NCI-H345 treated with DMSO at 0.1 percent for 48 hours (cell line): ENCODE results near the gene ADGRD1.
"Not testable (repeated sequence)": the region's sequence is repeated elsewhere in the genome, so short reads cannot be mapped to it uniquely, and the experiment has no call there.

Experiments used
- DNase-seq: peaks from one replicate; lab custom pipeline; 2025; ENCODE audit not compliant: unreplicated experiment; lab: John Stamatoyannopoulos, UW

ADGRD1 gene

DNA sequence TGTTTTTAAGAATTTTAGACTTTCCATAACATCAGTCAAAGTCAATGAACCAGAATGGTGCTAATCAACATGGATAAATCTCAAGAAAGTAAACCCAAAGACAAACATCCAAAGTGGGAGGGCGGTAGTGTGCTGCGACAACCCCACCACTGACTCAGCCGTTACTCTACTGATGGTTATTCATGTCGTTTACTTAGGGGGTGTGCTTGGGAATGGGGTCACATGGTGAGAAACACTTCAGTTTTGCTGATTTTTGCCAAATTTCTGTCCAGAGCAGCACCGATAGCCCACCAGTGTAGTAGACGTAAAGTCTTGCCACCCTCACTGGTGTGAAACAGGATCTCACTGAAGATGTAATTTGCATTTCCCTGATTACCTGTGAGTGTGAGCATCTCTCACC, 99.9 kb downstream of the ADGRD1 start:
- DNase-seq, result no peak

DNA sequence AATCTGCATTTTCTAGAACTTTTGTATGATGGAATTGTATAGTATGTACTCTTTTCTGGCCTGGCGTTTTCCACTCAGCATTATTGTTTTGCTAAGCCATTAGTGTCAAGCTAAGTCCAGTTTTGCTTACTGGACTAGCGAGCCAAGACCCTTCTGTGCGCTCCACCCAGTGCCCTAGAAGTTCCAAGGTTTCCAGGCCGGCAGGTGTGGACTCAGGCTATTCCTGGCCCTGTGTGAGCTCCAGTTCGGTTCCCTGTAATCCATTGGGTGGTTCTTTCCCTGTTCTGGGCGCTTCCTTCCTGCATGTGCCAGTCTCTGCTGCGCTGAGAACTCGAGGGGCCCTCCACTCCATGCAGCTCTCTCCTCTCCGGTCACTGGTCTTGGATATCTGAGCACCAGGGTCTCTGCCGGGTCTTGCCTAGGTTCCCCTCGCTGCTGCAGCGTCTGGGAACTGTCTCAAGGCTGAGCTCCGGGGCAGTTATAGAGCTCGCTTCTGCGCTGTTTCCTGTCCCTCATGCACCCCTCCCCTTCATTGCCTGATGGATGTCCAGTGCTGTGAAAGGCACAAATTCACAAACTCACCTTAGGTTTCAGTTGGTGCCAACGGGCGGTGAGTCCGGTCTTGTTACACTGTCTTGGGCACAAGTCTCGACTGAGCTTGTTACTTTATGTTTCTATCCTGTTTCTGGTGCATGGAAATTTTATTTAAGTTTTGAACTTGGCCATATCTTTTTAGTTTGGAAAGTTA, 100.8 kb downstream of the ADGRD1 start:
- no peak for DNase-seq

DNA sequence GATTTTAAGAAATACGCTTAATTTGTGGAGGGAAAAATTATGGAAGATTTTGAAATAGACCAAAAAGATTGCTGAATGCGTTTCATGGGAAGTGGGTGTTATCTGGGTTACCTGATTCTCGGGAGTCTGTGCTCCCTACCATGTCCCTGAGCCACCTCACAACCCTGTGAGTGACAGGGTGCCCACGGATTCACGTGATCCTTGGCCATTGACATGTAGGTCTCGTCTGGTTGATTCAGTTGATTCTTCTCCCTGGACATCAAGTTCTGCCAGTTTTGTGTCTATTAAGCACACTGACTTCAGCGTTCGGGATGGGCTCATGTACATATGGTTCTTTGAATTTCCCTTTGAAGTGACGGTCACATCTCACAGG, 101.4 kb downstream of the ADGRD1 start:
- no peak for DNase-seq

DNA sequence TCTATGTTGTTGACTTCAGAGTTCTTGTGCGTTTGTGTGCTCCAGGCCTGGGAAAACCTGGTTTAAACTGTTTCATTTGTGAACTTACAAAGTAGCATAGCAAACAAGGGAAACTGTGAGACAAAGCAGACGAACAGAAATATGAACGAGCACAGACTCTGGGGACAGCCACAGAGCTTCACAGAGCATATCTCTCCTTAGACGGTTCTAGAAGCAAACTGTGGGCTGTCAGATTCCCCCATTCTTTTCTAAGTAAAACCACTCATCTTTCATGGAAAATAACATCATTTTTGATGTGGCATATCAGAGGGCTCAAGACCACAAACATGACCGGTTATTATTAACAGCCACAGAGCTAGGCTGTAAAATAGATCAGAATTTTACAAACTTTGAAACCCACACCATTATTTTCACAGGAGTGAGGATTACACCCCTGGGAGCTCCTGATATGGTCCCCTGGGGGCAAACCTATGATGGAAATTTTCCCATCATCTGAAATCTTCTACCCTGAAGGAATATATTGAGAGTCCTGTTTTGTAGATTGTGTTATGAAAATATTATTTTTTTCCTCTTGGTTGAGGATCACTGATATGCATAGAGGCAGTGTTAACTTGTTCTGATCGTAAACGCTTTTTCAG, 102.0 kb downstream of the ADGRD1 start:
- DNase-seq, result no peak

DNA sequence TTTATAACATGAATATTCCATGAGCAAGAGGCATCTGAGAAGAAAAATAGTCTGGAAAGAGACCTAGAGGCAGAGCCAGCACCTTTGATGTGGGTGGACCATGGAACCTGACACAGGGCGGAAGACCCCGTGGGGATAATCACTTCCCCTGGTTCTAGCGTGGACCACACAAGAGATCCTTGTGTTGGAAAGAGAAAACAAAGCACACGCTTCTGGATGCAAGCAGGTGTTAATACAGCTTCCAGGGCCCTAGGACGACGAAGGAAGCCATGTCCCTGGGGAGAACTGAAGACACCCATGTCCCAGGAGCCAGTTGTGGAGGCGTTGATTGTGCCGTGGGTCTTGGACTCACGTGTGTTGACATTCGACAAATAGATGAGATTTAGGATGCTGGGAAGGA, 102.9 kb downstream of the ADGRD1 start:
- DNase-seq, result no peak

DNA sequence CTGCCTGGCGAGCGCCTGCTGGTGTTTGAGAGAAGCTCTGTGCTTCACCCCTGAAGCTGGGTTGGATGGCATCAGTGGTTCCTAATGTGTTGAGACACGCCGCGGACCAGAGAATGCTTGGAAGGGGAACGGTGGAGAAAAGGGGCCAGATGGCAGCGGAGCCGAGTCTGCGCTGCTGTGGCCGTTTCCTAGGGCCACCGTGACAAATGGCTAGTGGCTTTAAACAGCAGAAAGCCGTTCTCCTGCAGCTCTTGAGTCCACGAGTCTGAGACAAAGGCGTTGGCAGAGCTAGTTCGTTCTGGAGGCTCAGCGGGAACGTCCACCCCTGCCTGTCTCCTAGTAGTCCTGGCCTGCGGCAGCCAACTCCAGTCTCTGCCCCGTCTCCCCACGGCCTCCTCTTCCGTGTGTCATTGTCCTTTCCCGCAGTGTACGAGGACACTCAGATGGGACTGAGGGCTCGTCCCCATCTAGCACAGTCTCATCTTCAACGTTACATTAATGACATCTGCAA, 103.6 kb downstream of the ADGRD1 start:
- no peak for DNase-seq

DNA sequence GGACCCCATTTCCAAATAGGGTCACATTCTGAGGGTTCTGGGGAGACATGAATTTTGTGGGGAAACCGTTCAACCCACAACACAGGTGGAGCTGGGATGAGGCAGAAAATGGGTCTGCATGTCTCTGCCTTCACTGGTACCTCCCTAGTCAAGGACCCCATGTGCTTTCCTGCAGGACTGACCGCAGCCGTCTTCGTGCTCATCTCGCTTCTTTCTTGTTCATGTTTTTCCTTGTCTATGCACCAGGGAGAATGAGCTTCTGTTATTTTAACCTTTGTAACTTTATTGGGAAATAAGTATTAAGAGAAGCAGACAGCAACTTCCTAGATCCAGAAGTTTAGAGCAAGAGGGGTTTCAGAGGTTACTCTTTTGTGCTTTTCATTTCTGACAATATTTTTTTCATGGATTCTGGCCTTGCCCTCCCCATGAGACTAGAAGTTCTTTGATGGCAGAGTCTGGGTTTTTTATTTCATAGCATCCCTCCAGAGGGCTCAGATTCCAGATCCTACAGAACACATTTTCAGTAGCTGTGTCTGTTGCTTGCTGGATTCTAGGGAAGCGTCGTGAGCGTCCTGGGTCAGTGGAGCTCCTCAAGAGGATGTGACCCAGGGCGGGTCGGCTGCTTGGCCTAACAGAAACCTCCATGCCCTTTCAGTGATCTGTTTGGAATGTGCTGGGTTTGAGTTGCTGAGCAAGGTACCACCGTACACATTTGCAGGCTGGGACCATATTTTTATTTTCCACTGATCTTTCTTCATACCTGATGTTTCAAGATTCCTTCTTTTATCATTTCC, 104.2 kb downstream of the ADGRD1 start:
- no peak for DNase-seq

DNA sequence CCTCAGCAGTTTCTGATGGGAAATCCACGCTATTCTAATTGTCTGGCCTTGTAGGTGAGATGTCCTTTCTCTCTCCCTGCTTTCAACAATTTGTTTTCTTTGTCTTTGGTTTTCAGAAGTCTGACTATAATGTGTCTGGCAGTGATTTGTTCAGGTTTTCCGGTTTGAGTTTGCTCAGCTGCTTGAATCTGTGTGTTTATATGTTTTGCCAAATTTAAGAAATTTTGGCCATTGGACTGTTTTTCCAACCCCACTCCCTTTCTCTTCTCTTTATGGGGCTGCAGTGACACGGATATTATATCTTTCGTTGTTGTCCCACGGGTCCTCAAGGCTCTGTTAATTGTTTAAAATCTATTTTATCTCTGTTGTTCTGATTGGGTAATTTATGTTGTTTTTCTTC, 105.0 kb downstream of the ADGRD1 start:
- DNase-seq, result no peak

DNA sequence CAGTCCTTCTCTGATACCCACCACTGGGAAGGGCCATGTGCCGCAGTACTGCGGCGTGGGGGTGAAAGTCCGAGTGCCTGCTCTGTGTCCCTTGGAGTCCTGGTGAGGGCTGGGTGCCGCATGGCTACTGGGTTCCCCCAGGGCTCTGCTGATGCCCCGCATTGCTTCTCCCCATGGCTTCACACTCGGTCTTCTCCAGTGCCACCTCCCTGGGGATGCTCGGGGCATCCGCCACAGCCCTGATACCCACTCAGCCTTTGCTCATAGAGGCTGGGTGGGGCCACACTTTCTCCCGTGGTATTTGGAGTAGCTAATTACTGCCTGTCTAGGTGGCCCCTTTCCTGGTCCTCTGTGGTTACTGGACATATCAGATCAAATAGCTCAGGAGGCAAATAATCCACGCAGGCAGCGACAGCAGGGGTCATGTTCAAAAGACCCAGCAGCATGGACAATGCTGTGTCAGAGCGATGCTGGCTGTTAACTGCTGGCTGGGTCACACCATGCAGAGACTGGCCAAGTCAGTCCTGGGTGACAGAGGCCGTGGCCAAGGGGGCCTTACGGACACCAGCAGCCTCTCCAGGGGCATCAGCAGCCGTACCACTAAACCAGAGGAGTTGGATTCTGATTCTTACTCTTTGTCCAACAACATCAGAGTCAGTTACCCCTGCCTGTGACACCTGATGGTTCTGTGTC, 106.5 kb downstream of the ADGRD1 start:
- no peak for DNase-seq

DNA sequence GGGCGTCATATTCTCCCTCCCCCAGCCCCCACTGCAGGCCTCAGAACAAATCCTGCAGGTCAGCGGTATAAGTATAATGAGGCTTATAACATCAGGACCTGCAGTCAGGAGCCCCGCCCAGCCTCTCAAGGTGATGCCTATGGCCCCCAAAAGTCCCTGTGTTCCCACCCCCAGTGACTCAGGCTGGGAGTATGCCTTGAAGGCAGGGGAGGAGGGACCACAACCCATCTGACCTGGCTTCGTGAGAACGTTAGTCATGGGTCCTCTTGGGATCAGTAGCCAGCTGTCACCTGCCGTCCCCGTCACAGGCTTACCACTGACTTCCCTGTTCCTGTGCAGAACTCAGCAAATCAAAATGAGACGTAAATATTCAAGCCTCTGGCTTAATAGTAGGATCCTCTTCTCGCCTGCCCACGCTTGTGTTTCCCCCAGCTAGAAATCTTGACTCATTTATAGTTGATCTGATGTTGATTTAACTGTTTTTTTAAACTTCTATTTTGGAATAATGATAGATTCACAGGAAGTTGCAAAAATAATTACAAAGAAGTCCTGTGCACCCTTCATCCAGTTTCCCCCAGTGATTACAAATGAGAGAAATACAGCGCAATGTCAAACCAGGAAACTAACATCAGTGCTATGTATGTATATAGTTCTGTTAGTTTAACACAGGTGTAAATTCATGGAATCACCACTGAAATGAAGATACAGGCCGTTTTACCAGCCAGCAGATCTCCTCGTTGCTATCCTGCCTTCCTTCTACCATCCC, 107.5 kb downstream of the ADGRD1 start:
- DNase-seq, result no peak

DNA sequence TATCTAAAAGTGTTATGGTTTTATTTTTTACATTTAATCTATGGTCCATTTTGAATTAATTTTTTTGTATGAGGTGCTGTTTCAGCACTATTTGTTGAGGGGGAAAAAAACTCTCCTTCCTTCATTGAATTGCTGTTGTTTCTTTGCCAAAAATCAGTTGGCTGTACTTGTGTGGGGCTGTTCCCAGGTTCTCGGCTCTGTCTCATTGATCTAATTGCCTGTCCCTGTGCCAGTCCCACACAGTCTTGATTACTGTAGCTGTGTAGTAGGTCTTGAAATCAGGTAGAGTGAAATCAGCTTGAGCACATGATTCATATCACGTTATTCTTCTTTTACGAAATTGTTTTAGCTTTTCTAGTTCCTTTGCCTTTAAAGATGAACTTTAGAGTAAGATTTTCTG, 109.7 kb downstream of the ADGRD1 start:
- no peak for DNase-seq

DNA sequence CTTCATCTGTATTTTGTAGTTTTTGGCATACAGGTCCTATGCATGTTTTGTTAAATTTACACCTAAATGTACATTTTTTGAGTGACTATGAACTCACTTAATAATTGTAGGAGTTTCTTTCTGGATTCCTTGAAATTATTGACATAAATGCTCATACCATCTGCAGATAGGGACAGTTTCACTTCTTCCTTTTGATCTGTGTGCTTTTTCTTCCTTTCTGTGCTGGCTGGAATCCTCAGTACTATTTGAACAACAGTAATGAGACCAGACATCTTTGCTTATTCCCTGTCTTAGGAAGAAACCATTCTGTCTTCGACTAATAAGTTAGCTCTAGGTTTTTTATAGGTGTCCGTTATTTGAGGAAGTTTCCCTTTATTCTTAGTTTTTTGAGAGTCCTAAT, 110.3 kb downstream of the ADGRD1 start:
- DNase-seq, result no peak

DNA sequence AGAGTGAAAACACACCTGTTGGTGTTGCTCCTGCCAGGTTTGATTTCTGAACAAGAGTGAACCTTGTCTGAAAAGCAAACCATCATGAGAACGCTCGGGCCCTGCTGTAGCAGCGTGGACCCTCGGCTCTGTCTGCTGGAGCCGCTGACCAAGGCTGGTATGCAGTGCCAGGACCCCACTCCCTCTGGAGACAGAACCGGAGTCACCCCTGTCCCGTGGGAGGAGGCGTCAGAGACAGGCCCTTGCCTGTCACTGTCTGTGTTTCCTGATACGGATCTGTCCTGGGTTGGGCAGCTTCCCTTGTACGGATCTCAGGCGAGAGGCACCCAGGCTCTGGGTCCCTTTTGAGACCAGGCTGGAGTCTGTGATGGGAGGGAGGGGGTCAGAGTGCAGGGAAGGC, 111.6 kb downstream of the ADGRD1 start:
- DNase-seq, result no peak

DNA sequence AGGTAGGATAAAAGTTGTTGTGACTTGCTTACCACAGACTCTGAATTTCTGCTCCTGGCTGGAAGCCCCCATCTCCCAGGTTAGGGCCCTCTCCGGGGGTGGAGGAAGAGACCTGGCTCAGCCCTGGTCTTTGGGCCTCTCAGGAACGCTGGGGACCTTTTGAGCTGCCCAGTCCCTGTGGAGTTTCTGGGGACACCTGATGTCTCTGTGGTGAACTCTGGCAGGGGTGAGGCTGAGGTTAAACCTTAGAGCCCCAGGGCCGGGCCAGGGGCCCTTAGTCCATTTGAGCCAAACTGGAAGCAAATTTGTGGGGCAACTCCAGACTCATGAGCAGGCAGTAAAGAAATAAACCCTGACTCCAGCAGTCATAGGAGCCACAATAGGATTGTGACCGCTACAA, 112.1 kb downstream of the ADGRD1 start:
- no peak for DNase-seq

DNA sequence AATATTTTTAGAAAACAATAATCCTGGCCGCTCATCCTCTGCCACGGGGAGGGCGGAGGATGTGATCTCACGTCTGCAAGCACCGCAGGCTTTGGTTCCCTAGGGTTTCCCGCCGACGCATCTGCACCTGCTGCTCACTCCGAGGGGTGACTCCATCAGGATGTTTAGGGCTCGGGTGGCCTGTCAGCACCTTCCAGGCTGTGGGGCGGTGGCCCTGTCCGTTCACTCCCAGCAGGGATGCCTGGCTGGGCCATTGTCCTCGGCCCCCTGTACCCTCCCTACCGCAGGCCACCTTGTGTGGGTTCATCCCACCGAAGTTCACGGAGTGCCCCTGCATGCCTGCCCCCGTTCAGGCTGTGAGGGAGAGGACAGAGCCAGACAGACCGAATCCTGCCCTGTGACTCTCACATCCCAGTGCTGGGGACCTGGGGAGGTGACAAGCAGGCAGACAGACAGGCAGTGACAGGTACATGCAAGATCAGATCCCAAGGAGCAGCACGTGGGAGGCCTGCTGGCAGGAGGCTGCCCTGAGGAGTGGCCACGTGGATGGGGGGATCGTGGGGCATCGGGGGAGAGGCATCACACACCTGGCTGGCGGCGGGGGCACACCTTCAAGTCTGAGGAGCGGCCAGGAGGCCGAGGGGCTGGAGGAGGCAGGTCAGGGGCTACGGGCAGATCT, 112.6 kb downstream of the ADGRD1 start:
- no peak for DNase-seq

DNA sequence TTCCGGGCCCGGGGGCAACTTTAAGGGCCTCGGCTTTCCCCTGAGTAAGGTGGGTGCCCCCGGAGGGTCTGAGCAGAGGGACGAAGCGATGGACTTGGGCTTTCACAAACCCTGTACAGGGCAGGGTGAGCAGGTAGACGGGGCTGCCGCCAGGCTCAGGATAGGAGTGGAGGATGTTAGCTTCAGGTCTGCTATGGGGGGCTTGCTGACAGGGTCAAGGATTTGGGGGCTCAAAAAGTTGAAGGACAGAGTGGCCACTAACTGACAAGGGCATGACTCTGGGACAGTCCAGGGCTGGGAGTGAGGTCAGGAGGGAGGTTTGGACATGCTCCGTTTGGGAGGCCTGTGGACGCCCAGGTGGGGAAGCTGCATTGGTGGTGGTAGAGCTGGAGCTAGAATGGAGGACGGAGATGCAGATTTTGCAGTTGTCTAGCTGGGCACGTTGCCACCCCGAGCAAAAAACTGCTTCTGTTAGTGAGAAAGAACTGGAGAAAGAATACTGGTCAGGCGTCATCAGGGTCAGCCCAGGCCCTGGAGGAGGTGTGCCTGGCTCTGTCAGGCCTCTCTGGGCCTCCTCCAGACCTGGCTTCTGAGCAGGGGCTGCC, 113.3 kb downstream of the ADGRD1 start:
- no peak for DNase-seq

DNA sequence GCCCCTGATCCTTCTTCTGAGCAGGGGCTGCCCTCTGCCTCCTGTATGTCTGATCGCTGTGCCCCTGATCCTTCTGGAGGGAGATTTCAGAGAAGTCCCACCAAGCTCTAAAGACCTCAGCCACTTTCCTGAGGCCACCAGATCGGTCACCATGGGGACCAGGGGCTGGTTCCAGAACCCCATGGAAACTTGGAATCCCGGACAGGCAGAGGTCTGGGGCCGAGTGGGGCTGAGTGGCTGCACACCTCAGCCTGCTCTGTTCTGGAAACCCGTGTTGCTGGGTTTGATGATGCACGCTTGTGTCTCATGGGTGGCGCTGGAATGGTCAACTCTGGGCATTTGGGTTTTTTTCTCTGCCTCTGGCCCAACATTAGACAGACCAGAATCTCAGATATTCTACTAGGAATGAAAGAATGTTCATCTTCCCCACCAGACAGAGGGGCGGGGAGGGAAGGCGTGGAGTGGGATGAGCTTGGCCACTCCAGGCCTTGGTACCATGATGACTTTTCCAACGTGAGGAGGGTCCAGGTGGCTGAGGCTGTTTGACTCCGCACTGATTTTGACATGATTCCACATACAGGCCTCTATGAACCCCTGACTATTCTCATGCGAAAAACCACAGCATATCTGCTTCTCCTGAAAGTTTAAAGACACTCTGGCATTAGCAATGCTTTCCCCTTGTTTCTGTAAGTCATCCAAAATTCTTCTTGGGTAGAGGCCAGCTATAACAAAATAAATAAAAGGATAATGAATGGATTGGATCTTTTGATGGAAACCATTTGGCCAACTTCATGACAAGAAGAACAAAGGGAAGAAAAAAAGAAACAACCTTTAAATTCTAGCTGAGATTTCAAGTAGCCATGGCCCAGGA, 114.5 kb downstream of the ADGRD1 start:
- no peak for DNase-seq

DNA sequence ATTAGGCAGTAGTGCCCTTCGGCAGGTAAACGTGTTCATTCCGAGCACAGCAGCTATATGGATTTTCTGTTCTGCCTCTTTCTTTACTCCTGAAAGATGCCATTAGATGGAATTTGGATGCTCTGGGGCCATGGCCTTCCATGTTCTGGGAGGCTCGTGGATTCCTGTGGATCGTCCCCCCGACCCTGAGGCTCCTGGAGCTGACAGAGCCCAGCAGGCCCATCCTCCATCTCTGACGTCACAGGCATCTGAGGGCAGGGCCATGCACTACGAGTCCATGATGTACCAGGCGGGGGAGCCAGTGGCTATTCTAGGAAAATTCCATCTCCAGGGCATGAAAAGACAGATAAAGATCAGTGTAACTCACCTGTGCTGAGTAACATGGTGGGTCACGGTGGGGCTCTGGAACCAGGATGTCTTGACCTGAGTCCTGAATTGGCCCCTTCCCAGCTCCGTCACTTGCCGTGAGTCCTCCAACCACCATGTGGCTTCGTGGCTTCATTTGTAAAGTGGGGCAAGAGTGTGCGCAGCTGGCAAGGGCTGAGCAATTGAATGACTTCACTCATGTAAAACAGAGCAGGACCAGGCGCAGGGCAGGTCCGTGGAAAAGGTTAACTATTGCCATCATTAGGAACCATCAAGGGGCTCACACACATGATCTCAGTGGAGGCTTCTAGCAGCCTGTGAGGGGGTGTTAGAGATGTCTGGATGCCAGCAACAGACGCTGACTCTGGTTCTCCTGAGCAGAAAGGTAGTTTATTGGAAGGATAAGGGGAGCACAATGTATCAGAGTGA, 115.4 kb downstream of the ADGRD1 start:
- DNase-seq, result not testable (repeated sequence)
